Measurements from ENCODE around the gene ABHD14A. TPM values are rescaled to one million over a fixed set of nuclear protein-coding genes. Genes with fewer than 3 reads are reported as not detected.

ABHD14A gene
- polyA plus RNA-seq, 1 of the 3 experiments (the other 2 are of a cell fraction) = 31.5 TPM

DNA sequence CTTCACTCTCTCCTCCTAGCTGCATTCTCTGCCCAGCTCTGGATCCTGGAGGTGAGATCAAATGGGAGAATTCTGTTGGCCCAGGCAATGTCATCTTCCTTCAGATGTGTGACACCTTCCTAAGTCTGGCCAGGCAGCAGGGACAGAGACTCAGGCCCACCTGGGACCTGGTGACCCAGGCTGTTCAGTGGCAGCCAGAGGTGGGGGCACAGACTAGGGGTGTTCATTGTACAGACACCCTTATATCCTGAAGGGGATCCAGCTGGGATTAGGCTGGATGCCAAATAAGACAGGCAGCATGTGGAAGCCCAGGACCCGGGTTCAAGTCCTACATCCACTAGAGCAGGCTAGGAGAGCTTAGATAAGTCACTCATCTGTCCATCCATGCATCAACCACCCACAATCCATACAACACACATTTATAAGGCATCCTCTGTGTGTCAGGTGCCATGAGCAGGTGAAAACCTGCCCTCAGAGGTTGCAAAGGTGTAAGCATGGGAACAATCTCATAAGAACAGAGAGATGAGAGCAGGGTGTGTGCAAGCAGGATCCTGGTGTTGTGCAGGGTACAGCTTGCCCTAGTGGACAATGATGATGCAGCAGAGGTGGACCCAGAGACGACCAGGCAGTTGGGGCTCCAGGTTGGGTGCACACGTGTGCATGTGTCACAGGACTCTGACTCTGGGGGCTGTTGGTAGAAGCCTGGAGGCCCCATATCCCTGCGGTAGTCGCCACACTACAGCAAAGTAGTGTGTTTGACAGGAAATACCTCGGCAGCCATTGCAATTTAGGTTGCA, 39.1 kb downstream of the ABHD14A start (continued):
- no peak for TF ChIP-seq PBX3 (IDR thresholded peaks at IDR 0.05)
- no peak for TF ChIP-seq SIN3A (IDR thresholded peaks at IDR 0.05; ENCODE audit: borderline replicate concordance, low read depth, low read length)

DNA sequence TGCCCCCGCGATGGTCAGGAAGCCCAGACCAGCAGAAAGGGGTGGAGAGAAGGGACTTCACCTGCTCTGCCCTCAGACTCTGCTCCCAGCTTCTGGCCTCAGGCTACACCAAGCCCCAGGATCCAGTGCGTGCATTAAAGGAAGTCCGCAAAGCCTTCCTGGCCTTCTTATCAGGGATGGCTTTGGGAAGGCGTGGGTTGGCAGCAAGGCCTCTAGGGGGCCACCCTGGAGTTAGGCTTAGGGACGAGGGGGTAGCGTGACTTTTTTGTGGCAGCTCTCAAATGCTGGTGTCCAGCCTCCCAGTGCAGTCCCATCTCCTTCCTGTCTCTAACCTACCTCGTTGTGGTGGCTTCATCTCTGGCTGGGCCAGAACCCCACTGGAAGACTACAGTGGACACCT, 39.7 kb downstream of the ABHD14A start:
- TF ChIP-seq, protein P1, sequence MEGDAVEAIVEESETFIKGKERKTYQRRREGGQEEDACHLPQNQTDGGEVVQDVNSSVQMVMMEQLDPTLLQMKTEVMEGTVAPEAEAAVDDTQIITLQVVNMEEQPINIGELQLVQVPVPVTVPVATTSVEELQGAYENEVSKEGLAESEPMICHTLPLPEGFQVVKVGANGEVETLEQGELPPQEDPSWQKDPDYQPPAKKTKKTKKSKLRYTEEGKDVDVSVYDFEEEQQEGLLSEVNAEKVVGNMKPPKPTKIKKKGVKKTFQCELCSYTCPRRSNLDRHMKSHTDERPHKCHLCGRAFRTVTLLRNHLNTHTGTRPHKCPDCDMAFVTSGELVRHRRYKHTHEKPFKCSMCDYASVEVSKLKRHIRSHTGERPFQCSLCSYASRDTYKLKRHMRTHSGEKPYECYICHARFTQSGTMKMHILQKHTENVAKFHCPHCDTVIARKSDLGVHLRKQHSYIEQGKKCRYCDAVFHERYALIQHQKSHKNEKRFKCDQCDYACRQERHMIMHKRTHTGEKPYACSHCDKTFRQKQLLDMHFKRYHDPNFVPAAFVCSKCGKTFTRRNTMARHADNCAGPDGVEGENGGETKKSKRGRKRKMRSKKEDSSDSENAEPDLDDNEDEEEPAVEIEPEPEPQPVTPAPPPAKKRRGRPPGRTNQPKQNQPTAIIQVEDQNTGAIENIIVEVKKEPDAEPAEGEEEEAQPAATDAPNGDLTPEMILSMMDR (IDR thresholded peaks at IDR 0.05) = peak; percentile 47
- TF ChIP-seq ELF1 (IDR thresholded peaks at IDR 0.05) (no peak), RAD21 (IDR thresholded peaks at IDR 0.05; ENCODE audit: low read length) (peak; percentile 49)
- Histone ChIP-seq H3K36me3 (replicated peaks in 1 of 2; ENCODE audit: control insufficient read depth in 1 of 2, insufficient read depth in 2 of 2, low read length in 1 of 2) (no peaks in the 10 kb centered on the region), H3K79me2 (ENCODE audit: insufficient read depth) (no peaks in the 10 kb centered on the region), H4K20me1 (ENCODE audit: insufficient read depth) (no peaks in the 10 kb centered on the region), H3K4me3 (ENCODE audit: low read depth in 2 of 2, low read length in 1 of 2) (no peak overlapping the region), H3K27me3 (ENCODE audit: insufficient read depth) (no peaks in the 10 kb centered on the region), H3F3A (replicated peaks; ENCODE audit: insufficient read depth) (no peaks in the 10 kb centered on the region), H3K9me2 (no peaks in the 10 kb centered on the region), H3K9ac (no peak overlapping the region), H2AFZ (ENCODE audit: low read depth) (no peak overlapping the region), H3K9me3 (no peaks in the 10 kb centered on the region), H3K4me1 (ENCODE audit: control insufficient read depth in 1 of 2, insufficient read depth in 2 of 2, low read depth in 1 of 2, low read length in 1 of 2) (peaks cover 0 to 57% of the 10 kb centered on the region in 2 experiments; a peak in 1 of 4 replicates), H3K4me2 (no peak overlapping the region), H3K27ac (ENCODE audit: low read depth in 2 of 2, low read length in 1 of 2) (peak overlapping the region in 1 of 2 experiments; percentile 98; a peak in 2 of 4 replicates)
- WGBS (ENCODE audit: low lambda C conversion rate) = 98% methylated on average over 5 of the region's 8 CpGs
- CTCF ChIA-PET = interaction anchor here (1.2 to 24.7 kb wide), 8 partner anchors 8 to 108 kb away, joined by 3 to 983 read pairs (median 6); partner anchors contain the start of gene DUSP7
- DNase-seq = no peak
- POLR2A ChIA-PET = interaction anchor here (0.7 to 2.7 kb wide), 7 partner anchors 9 to 27 kb away, joined by 3 to 23 read pairs (median 6); partner anchors contain the start of gene RPL29

DNA sequence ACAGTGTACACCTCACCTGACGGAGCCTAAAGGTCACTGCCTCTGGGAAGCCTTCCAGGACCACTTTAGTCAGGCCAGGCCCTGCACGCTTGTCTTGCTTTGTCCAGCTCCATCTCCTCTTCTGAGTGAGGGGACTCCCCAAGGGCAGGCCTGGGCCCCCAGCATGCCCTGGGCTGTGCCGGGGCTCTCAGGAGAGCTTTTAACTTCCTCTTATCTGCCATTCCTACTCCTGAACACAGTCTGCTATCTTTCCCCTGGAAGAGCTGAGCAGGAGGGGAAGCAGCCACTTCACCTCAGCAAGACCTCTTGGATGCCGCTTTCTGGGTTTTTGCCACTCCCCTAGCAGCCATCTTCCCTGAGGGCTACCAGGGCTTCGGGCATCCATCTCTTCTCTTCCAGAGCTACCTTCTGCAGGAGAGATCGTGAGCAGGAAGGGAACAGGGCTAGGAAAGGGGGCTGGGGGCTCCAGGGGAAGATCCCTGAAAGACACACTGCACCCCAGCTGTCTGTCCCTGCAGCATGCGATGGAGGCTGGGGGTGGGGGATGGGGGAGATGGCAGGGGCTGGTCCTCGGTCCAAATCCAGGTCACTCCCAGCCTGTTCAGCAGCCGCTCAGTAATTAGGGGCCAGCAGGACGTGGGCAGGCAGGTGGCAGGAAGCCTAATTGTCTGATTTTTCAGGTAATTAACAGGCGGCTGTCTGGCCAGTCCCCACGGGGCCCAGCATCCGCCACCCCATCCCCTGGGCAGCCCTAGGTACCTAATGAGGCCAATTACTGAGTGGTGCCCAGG, 40.8 kb downstream of the ABHD14A start:
- POLR2A ChIA-PET = interaction anchor here (0.7 to 2.7 kb wide), 8 partner anchors 10 to 26 kb away, joined by 3 to 23 read pairs (median 6); partner anchors contain the start of gene RPL29
- CTCF ChIA-PET = interaction anchor here (1.1 to 24.7 kb wide), 9 partner anchors 11 to 128 kb away, joined by 3 to 983 read pairs (median 5); partner anchors contain the start of gene DUSP7

More for the DNA sequence above, 40.8 kb downstream of the ABHD14A start:
- WGBS (ENCODE audit: low lambda C conversion rate) = 84% methylated on average over 9 of the region's 13 CpGs
- H3K9ac ChIP-seq = no peak overlapping the region
- no peaks in the 10 kb centered on the region for H4K20me1 ChIP-seq (ENCODE audit: insufficient read depth)
- H2AFZ ChIP-seq (ENCODE audit: low read depth) = no peak overlapping the region
- TF ChIP-seq GATA2 (CRISPR knock-in tag; IDR thresholded peaks at IDR 0.05) (peak; percentile 36), EP300 (IDR thresholded peaks at IDR 0.05; ENCODE audit: borderline replicate concordance in 1 of 2, low read depth in 1 of 2, low read length in 1 of 2) (peak in 1 of 2 experiments; percentile 70; a peak in 1 of 4 replicates), FOSL2 (IDR thresholded peaks at IDR 0.05; ENCODE audit: borderline replicate concordance, low read depth) (no peak)
- H3K79me2 ChIP-seq (ENCODE audit: insufficient read depth) = no peaks in the 10 kb centered on the region
- H3K27me3 ChIP-seq (ENCODE audit: insufficient read depth) = no peaks in the 10 kb centered on the region
- no peaks in the 10 kb centered on the region for H3K36me3 ChIP-seq (replicated peaks in 1 of 2; ENCODE audit: control insufficient read depth in 1 of 2, insufficient read depth in 2 of 2, low read length in 1 of 2)
- peaks cover 0 to 64% of the 10 kb centered on the region in 2 experiments; a peak in 1 of 4 replicates for H3K4me1 ChIP-seq (ENCODE audit: control insufficient read depth in 1 of 2, insufficient read depth in 2 of 2, low read depth in 1 of 2, low read length in 1 of 2)
- H3K27ac ChIP-seq (ENCODE audit: low read depth in 2 of 2, low read length in 1 of 2) = peak overlapping the region in 1 of 2 experiments; percentile 98; a peak in 2 of 4 replicates
- no peak overlapping the region for H3K4me3 ChIP-seq (ENCODE audit: low read depth in 2 of 2, low read length in 1 of 2)
- no peak overlapping the region for H3K4me2 ChIP-seq
- peak; percentile 59 for DNase-seq
- no peaks in the 10 kb centered on the region for H3K9me2 ChIP-seq
- no peaks in the 10 kb centered on the region for H3K9me3 ChIP-seq
- no peaks in the 10 kb centered on the region for H3F3A ChIP-seq (replicated peaks; ENCODE audit: insufficient read depth)

All from SK-N-SH (cell line).